HL-60/S4 treated with retinoic acid at 250 ng/mL for 4 days and 3 days (cell line): ENCODE measurements around the gene PFN3.
"Not testable (repeated sequence)": the region's sequence is repeated elsewhere in the genome, so short reads cannot be mapped to it uniquely, and the experiment has no call there.

Experiments used
- in situ Hi-C: fragments of 300-500 bp; cut with MboI; formaldehyde crosslinking; loops from 2 replicates; pipeline ENCODE4 v1.7.0; 2022; ENCODE audit warnings: low sequenced_read_pairs

Gene PFN3

DNA sequence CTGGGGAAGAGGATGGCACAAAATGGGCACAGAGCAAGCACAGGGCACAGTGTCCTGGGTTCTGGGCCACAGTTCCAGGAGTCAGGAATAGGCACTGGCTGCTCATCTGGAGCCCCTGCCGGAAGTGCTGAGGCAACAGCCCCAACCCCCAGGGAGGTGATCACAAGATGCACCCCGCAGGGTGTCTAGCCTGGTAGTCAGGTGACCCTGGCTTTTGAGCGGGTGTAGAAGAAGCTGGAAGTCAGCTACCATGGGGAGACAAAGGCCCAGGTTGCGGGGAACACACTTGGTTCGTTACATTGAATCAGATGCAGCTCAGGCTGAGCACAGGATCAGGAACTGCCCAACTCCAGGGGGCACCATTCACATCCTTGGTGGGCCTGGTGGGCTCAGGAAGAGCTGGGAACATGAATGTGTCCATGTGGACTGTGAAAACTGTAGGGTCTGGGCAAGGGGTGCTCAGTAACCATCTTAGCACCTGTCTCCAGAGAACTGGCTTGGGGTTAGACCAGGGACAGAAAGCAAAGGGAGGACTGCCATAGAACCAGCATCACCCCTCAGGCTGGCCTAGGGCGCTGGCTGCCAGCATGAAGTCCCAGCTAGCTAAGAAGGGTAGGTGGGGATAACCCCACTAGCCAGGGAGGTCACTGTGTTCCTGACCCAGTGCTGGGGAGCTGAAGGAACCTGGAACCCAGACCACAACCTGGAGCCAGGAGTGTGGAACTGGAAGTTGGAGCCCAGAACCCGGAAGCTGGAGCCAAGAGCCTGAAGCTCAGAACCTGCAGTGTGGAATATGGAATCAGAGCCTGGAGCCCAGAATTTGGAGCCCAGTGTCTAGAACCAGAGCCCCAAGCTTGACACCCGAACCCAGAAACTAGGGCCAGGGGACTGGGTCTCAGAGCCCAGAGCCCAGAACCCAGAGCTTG lies 22.3 kb downstream of the PFN3 start:
- in situ Hi-C loops: no loop called here

DNA sequence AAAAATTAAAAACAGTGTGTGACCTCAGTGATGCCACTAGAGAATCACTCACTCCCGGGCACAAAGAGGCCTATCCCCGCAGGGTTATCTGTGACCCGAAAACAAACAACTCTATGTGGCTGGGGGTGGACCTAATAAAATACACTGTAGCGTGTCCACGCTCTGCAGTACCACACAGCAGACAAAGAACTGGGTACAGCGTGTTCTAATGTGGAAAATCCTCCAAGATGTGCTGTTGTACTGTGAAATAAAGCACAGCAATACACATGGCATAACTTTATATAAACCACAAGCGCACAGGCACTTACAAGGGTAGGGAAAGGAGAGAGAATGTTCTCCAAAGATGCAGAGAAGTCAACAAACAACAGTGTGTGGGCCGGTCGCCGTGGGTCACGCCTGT lies 24.4 kb downstream of the PFN3 start:
- in situ Hi-C loops: no loop called here

DNA sequence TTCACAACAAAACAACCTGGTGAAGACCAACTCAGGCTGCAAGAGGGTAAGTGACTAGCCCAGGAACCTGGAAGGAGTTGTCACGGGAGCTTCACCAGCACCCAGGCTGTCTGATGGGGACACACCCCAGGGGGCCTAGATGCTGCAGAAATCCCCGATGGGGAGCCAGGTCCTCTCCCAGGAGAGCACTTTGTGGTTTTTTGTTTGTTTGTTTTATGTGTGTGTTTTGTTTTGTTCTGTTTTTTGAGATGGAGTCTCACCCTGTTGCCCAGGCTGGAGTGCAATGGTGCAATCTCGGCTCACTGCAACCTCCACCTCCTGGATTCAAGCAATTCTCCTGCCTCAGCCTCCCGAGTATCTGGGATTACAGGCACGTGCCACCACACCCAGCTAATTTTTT lies 24.9 kb downstream of the PFN3 start:
- in situ Hi-C loops: not testable (repeated sequence)

DNA sequence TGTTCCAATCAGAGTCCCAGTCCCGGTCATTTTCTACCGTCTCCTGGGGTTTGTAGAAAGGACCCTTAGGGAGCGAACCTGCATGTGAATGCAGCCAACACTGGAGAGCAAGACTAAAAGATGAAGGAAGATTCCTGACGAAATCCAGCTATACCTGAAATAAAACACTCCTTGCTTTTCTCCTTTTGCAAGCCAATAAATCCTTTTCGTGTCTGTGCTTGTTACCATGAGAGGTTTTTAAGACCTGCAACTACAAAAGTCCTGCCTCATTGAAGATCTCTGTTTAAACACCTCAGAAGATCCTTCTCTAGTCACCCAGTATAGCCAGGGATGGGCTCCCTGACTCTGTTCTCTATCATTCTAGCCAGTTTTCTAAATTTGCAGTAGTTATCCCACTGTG lies 26.2 kb downstream of the PFN3 start:
- in situ Hi-C loops: no loop called here

DNA sequence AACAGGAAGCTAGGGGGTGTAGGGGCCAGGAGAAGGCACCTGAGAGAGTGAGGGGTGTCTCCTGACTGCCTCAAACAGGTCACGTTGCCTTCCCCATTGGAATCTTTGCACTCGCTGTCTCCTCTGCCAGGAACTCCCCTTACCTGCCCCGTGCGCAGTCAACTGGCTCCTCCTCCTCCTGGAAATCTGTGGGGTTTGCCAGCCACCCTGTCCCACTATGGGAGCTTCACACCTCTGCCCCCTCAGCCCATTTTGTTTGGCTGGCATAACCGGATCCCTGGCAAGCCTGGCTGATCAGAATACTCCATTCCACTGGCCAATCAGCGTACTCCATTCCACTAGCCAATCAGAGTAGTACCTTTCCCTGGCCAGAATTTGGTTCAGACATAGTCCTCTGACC lies 26.7 kb downstream of the PFN3 start:
- in situ Hi-C loops: no loop called here

DNA sequence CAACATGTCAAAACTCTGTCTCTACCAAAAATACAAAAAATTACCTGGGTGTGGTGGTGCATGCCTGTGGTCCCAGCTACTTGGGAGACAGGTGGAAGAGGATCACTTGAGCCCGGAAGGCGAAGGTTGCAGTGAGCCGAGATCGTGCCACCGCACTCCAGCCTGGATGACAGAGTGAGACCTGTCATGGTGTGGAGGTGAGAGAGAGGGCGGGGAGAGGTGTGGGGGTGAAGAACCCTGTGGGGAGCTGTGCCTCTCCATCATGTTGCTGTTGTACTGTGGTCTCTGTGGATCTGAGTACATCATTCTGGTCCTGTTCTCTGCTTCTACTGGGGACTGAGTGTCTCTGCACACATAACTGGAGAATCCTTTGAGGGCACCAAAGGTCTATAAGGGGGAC lies 27.6 kb downstream of the PFN3 start:
- in situ Hi-C loops: no loop called here

DNA sequence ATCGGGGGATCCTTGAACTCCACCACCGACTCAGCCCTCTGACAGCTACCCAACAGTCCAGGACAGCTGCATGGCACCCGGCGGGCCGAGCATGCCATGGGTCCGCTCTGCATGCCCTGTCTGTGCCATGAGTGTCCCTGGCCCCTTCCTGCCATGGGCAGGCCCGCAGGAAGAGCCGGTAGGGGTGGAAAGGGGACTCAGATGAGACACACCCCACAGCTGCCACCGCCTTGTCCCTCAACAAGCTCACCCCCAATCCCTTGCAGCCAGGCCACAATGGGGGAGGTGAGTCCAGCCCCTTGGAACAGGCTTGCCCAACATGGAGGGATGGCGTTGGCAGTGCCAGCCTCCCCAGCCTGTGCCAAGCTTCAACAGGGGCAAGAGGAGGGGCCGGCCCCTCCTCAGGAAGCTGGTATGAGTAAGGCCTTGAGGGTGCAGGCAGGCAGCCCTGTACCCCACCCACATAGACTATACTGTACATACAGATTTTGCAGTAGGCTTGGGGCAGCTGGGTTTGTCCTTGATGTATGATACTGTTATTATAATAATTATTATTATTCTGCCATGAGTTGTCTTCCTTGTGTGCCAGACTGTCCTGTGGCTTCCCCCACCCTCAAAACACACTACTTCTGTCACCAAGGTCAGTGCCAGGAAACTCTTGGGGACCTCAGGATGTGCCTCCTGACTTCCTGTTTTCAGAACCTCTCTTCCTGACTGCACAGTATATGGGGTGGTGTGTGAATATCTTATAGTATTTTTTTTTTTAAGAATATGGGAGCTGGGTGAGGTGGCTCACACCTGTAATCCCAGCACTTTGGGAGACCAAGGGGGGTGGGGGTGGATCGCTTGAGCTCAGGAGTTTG lies 28.2 kb downstream of the PFN3 start:
- in situ Hi-C loops: no loop called here

DNA sequence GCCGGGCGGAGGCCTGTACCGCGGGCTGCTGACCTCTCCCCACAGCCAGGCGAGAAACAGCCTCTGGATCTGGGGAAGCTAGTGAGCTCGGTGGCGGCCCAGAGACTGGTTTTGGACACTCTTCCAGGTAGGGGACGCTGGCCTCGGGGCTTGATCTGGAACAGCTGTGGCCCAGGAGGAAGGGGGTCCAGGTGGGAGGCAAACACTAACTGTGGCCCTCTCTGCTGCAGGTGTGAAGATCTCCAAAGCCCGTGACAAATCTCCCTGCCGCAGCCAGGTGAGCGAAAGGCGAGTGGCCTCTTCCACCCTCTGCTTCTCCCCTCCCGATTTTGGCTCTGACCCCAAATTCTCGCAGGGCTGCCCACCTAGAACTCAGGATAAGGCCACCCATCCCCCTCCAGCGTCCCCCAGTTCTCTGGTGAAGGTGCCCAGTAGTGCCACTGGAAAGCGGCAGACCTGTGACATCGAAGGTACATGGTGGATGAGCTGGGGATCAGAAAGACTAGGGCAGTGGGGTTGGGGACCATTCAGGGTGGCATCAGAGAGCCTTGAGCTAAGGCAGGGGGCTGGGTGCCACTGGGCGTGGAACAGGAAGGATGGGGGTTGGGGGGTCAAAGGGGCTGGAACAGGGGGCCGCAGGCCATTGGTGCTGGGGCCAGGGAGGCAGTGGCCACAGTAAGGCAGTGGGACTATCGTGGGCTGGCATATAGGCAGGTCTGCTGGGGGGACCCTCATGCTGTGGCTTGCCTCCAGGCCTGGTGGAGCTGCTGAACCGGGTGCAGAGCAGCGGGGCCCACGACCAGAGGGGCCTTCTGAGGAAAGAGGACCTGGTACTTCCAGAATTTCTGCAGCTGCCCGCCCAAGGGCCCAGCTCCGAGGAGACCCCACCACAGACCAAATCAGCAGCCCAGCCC lies 29.1 kb downstream of the PFN3 start:
- in situ Hi-C loops: no loop called here

DNA sequence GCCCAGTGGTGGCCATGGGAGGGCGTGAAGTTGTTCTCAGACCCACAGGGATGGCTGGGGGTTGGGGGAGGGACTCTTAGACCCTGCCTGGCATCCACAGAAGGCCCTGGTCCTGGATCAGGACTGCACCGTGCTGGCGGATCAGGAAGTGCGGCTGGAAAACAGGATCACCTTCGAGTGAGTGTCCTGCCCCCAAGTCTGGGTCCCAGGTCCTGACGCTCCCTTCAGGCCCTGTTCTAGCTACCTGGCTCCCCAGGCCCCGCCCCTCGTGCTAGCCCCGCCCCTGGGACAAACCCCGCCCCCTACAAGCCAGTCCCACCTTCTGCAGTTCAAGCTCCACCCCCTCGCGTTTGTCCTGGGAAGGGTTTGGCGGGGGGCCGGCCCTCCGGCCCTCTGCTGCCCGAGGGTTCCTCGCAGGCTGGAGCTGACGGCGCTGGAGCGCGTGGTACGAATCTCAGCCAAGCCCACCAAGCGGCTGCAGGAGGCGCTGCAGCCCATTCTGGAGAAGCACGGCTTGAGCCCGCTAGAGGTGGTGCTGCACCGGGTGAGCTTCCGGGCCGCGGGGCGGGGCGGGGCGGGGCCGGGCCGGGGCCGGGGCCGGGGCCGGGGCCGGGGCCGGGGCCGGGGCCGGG lies 29.9 kb downstream of the PFN3 start:
- in situ Hi-C loops: no loop called here

DNA sequence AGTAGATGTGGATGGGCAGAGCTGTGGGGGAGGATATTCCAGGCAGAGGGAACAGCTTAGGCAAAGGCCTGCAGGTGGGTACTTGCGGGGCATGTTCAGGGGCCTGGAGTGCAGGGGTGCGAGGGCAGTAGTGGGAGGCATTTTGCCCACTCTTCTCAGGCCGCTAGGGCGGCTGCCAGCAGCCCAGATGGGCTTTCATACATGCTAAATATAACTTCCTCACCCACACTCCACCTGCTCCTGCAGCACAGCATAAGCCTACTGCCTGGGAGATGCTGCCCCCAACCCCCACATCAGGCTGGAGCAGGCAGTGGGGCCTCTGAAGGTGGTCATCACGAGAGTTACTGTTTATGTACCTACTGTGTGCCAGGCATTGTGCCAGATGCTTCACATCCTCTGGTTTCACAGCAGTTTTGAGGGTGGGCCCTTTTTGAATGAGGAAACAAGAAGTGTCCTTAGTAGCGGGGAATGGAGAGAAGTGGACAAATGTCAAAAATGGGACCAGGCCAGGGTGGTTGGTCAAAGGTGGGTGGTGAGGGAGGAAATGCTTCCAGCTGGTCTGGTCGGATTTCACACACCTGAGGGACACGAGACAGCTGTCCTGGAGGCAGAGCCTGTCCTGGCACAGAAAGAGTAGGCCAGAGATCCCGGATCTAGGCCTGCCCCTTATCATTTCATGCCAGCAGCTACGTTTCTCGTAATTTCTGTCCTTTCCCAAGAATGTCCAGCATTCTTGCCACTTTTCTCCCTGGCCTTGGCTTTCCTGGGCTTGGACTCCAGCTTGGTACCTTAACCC lies 30.6 kb downstream of the PFN3 start:
- in situ Hi-C loops: no loop called here

DNA sequence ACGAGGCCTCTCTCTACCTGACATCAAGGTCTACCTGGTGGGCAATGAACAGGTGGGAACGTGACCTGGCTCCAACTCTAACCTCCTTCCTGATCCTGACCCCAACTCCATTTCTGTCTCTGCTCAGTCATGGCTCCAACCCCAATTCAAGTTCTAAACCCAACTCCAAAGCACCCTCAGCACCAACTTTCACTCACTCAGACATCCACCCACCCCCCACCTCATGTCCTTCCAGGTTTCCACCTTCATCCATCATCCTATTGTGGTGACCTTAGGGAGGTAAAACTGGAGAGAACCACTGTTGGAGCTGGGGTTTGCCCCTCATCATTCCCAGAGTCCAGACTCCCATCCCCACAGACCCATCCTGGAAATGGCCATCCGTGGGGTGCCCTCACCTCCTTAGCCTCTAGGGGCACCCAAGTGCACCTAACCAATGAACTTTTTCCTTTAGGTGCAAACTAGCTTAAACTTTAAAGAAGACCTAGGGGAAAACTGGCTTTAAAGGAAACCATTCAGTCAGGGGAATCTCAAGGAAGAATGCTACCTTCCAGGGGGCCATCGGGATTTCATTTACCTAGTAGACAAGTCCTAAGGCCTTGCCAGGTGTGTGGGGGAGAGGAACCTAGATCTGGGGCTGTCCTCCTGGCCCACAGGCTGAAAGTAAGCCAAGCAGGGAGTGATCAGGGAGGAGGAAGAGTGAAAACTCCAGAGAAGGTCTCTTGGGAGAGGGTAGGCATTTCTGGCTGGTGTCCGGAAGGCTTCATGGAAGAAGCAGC lies 31.4 kb downstream of the PFN3 start:
- in situ Hi-C loops: no loop called here

DNA sequence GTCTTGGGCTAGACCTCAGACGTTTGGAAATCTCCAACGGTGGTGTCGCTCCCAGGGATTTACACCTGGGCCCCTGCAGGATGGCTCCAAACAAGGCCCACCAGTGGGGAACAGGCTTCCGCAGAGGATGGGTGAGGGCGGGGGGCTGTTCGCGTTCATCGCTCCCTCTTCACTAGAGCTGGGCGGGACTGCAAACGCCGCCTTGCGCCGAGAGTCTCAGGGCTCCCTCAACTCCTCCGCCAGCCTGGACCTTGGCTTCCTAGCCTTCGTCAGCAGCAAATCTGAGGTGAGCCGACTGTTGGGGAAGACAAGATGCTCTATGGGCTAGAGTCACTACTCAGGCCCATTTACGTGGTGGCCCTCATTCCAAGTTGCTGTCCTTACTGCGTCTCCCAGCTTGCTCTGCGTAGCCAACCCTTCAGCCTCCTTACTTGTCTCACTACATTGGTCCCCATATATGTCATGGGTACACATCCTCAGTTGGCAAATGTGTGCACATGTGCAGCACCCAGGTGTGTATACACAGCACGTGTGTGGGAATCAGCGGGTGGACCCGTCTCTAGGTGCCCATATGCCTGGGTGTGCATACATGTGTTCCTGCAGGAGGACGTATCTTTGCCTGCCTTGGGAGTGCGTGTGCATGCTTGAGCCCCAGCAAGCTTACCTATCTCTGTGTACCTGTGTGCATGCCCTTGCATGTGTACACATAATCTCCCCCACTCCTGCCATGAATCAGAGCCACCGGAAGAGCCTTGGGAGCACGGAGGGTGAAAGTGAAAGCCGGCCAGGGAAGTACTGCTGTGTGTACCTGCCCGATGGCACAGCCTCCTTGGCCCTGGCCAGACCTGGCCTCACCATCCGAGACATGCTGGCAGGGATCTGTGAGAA lies 32.2 kb downstream of the PFN3 start:
- in situ Hi-C loops: no loop called here

DNA sequence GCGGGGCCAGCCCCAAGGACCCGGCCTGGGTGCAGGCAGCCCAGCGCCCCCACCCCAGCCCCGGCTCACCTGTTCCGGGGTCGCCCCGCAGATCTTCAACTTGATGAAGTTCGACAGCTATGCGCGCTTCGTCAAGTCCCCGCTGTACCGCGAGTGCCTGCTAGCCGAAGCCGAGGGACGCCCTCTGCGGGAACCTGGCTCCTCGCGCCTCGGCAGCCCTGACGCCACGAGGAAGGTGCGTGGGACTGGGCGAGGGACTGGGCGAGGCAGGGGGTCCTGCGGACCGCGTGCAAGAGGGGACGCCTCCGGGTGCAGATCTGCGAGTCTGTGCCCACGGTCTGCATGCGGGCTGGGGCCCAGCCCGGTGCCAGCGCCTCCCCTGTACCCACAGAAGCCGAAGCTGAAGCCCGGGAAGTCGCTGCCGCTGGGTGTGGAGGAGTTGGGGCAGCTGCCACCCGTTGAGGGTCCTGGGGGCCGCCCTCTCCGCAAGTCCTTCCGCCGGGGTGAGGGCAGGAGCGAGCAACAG lies 33.1 kb downstream of the PFN3 start:
- in situ Hi-C loops: no loop called here

DNA sequence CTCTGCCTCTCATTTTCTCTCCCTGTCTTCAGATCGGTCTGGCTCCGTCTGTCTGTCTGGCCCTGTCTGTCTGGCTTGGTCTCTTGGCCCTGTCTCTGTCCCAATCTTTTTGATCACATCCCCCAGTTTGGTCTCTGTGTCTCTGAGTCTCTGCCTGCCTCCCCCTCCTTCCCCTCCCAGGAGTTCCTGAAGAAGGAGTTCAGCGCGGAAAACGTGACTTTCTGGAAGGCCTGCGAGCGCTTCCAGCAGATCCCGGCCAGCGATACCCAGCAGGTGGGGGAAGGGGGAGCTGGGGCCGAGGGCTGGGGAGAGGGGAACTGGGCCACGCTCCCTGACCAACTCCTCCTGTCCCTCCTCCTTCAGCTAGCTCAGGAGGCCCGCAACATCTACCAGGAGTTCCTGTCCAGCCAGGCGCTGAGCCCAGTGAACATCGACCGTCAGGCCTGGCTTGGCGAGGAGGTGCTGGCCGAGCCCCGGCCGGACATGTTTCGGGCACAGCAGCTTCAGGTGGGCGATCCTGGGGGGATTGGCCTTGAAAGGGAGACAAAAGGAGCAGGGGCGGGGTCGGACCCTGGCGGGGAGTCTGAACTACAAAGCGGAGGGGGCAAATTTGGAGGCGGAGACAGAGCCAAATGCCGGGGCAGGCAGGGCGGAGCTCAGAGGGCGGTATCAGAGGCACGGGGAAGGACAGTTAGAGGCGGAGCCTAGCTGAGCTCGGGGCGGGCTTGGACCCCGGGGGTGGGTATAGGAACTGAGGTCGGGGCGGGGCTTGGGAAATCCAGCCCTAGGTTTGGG lies 33.7 kb downstream of the PFN3 start:
- in situ Hi-C loops: no loop called here

DNA sequence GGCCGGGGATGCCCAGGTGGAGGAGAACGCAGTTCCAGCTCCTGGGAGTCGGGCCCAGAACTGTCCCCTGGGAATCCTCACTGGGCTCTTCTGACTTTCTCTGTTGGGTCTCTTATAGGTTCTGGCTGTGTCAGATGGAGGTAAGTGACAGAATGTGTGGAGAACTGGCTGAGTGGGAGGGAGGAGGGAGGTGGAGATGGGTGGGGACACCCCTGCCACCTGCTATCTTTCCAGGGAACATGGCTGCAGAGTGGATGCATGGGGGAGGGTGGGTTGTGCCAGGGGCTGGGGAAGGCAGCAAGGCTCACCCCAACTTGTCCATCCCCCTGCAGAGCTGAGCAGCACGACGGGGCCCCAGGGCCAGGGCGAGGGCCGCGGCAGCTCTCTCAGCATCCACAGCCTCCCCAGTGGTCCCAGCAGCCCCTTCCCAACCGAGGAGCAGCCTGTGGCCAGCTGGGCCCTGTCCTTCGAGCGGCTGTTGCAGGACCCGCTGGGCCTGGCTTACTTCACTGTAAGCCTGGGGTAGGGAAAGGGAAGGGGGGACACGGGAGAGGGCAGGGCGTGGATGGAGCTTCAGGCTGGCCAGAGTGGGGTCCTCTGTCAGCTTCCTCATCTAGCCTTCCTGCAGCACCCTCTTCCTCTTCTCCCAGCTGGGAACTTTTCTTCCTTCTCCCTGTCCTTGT lies 34.5 kb downstream of the PFN3 start:
- in situ Hi-C loops: no loop called here
